SK-N-SH (cell line): ENCODE results near the gene FCGR3B.
"Not testable (repeated sequence)": the region's sequence is repeated elsewhere in the genome, so short reads cannot be mapped to it uniquely, and the experiment has no call there.

Experiments
- RFX5 ChIP-seq: IDR thresholded peaks from 2 replicates; pipeline ENCODE4 v1.6.1; 2012; ENCODE audit warnings: mild to moderate bottlenecking, improper control_type of control experiment, low read length
- TF ChIP-seq, protein P1 (sequence below): fragments of 200-600 bp; sonication (generic); IDR thresholded peaks from 2 replicates; pipeline ENCODE4 v1.6.1; 2017; ENCODE audit warnings: antibody characterized with exemption, mild to moderate bottlenecking, moderate library complexity

DNA sequence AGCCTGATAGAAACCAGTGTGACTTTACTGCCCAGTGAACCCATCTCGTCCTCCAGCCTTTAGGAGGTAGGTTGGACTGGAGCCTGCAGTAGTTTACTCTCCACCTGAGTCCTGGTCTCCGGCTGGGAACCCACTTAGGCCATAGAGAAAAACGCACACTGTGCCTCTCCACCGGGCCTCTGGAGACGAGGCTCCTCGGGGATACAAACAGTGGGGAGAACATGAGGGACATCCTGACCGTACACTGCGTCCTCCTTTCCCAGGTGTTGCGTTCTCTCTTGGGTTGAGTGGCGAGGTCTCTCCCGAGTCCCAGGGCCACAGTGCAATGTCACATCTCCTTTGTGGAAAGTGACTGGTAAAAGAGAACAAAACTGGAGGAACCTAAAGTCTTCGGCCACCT is 26.0 kb downstream of the FCGR3B start:
- TF ChIP-seq RFX5: not testable (repeated sequence)
- TF ChIP-seq, protein P1, sequence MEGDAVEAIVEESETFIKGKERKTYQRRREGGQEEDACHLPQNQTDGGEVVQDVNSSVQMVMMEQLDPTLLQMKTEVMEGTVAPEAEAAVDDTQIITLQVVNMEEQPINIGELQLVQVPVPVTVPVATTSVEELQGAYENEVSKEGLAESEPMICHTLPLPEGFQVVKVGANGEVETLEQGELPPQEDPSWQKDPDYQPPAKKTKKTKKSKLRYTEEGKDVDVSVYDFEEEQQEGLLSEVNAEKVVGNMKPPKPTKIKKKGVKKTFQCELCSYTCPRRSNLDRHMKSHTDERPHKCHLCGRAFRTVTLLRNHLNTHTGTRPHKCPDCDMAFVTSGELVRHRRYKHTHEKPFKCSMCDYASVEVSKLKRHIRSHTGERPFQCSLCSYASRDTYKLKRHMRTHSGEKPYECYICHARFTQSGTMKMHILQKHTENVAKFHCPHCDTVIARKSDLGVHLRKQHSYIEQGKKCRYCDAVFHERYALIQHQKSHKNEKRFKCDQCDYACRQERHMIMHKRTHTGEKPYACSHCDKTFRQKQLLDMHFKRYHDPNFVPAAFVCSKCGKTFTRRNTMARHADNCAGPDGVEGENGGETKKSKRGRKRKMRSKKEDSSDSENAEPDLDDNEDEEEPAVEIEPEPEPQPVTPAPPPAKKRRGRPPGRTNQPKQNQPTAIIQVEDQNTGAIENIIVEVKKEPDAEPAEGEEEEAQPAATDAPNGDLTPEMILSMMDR: not testable (repeated sequence)
